Neural progenitor cell (in vitro differentiated cells): ENCODE measurements around the gene MAP3K2.

Experiments used
- EZH2 ChIP-seq: fragments of 200-600 bp; sonication (generic); IDR thresholded peaks from 2 replicates; pipeline ENCODE4 v1.6.1; 2017; ENCODE audit warnings: antibody characterized with exemption, mild to moderate bottlenecking, moderate library complexity
- EZH2phosphoT487 ChIP-seq: fragments of 200-600 bp; sonication (generic); IDR thresholded peaks from 2 replicates; pipeline ENCODE4 v1.6.1; 2017; ENCODE audit warnings: antibody characterized with exemption
- TF ChIP-seq, protein P1 (sequence below): fragments of 200-600 bp; sonication (generic); IDR thresholded peaks from 2 replicates; pipeline ENCODE4 v1.5.1; 2017; ENCODE audit warnings: antibody characterized with exemption, mild to moderate bottlenecking

DNA sequence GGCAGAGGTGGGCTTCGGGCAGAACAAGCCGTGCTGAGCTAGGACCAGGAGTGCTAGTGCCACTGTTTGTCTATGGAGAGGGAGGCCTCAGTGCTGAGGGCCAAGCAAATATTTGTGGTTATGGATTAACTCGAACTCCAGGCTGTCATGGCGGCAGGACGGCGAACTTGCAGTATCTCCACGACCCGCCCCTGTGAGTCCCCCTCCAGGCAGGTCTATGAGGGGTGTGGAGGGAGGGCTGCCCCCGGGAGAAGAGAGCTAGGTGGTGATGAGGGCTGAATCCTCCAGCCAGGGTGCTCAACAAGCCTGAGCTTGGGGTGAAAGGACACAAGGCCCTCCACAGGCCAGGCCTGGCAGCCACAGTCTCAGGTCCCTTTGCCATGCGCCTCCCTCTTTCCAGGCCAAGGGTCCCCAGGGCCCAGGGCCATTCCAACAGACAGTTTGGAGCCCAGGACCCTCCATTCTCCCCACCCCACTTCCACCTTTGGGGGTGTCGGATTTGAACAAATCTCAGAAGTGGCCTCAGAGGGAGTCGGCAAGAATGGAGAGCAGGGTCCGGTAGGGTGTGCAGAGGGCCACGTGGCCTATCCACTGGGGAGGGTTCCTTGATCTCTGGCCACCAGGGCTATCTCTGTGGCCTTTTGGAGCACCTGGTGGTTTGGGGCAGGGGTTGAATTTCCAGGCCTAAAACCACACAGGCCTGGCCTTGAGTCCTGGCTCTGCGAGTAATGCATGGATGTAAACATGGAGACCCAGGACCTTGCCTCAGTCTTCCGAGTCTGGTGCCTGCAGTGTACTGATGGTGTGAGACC is 30.7 kb upstream of the MAP3K2 start, which contains the start of gene PROC:
- TF ChIP-seq EZH2phosphoT487 (no peak), EZH2 (no peak)
- TF ChIP-seq, protein P1, sequence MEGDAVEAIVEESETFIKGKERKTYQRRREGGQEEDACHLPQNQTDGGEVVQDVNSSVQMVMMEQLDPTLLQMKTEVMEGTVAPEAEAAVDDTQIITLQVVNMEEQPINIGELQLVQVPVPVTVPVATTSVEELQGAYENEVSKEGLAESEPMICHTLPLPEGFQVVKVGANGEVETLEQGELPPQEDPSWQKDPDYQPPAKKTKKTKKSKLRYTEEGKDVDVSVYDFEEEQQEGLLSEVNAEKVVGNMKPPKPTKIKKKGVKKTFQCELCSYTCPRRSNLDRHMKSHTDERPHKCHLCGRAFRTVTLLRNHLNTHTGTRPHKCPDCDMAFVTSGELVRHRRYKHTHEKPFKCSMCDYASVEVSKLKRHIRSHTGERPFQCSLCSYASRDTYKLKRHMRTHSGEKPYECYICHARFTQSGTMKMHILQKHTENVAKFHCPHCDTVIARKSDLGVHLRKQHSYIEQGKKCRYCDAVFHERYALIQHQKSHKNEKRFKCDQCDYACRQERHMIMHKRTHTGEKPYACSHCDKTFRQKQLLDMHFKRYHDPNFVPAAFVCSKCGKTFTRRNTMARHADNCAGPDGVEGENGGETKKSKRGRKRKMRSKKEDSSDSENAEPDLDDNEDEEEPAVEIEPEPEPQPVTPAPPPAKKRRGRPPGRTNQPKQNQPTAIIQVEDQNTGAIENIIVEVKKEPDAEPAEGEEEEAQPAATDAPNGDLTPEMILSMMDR: no peak
